PC-3 (cell line): ENCODE data around the gene ZFP36L2.
A peak's percentile ranks its signal among the peaks of the same experiment; 100 is the strongest.

Experiments used
- CTCF ChIP-seq: fragments of 300-600 bp; sonication (generic); conservative IDR thresholded peaks from 2 replicates; pipeline ENCODE4 v1.5.1; 2017; ENCODE audit warnings: antibody characterized with exemption, low read depth, mild to moderate bottlenecking, low read length
- EZH2 ChIP-seq: fragments of 300-600 bp; sonication (generic); IDR thresholded peaks from one replicate; pipeline ENCODE4 v1.6.1; 2017; ENCODE audit warnings: antibody characterized with exemption, mild to moderate bottlenecking, low read length; ENCODE audit not compliant: unreplicated experiment
- EZH2phosphoT487 ChIP-seq: fragments of 300-600 bp; sonication (generic); IDR thresholded peaks from 2 replicates; pipeline ENCODE4 v1.6.1; 2018; ENCODE audit warnings: mild to moderate bottlenecking, antibody characterized with exemption, low read length, borderline replicate concordance

DNA sequence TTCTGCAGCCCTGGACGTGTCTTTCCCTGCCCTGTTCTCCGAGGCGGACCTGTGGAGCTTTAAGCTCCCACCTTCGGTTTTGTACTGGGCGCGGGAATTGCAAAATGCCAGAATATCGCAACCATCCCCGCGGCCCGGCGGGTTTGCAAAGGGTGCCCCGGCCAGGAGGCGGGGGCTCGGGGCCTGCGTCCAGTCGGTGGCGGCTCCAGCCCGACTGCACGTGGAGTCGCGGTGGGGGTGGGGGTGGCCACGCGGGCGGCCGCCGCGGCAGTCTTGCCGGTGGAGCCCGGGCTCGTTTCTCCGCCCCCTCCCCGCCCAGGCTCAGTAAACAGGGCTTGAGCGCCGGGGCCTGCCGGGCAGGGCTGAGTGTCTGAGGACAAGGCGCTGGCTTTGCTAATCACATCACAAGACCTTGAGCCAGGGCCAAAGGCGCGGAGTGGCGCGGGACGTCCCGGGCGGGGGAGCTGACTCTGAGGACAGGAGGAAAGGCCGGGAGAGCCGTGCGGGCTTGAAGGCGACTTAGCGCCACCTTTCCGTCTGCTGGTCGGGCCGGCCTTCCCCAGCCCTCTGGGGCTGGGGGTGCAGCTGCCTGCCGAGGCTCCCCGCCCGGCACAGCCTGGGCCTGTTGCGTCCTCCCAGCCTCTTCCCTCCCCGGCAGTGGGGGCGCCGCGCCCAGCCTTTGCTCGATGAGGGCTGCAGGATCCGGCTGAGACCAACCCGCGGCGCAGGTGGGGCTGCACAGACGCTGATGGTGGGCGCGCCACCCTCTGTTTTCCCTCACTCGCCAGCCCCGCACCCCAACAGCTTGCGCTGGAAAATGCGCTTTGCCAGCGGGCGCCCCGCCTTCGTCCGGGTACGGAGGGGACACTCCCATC is 786 bp upstream of the ZFP36L2 start:
- TF ChIP-seq CTCF (peak; percentile 42; the same call in 1 of the 2 replicates), EZH2 (no peak), EZH2phosphoT487 (no peak)
